Measurements from ENCODE around the gene CSPG5. TPM values are rescaled to one million over a fixed set of nuclear protein-coding genes. Genes with fewer than 3 reads are reported as not detected.
A peak's percentile ranks its signal among the peaks of the same experiment; 100 is the strongest.

Gene CSPG5
- total RNA-seq, 2 experiments from 2014 or later, result 0.25 to 0.43 TPM

DNA sequence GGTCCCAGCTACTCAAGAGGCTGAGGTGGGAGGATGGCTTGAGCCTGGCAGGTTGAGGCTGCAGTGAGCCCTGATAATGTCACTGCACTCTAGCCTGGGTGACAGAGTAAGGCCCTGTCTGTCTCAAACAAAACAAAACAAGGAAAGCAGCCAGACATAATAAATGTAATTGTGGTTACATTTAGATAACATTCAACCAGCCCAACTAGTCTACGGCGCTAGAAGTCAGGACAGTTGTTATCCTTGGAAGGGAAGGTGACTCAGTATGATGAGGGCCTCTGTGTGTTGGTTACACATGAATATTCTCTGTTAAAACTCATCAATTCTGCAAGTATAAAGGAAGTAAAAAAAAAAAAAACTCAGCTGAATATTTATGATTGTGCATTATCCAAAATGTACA lies 27.0 kb upstream of the CSPG5 start:
- no peak for ATAC-seq (ENCODE audit: low read depth)
- POLR2A ChIA-PET, result no interaction called here
- no peaks in the 10 kb centered on the region for H3K27me3 Mint-ChIP-seq
- DNase-seq, result no peak
- peaks cover 24% of the 10 kb centered on the region for H3K36me3 Mint-ChIP-seq
- no peaks in the 10 kb centered on the region for H3K9me3 Mint-ChIP-seq
- H3K4me1 Mint-ChIP-seq, result no peaks in the 10 kb centered on the region
- H3K27ac Mint-ChIP-seq, result no peak overlapping the region
- no peak overlapping the region for H3K4me3 Mint-ChIP-seq

DNA sequence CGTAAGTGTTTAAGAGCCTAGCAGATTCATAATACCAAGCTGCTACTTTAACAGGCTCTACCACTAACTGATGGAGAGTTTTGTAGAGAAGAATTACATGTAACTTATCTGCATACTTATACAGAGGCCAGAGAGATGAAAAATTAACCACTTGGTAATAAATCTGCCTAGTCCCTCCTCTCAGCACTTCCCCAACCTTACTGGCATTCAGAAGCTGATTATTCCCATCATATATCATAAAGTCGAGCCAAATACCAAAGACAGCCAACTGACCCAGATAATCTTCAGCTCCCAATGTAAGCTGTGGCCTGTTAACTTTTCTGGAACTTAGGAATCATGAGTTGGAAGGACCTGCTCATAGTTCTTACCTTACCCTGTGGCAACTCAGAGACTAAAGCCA lies 25.5 kb upstream of the CSPG5 start:
- H3K9me3 Mint-ChIP-seq, result no peaks in the 10 kb centered on the region
- no peaks in the 10 kb centered on the region for H3K27me3 Mint-ChIP-seq
- no peaks in the 10 kb centered on the region for H3K4me1 Mint-ChIP-seq
- ATAC-seq (ENCODE audit: low read depth), result no peak
- no peak overlapping the region for H3K27ac Mint-ChIP-seq
- POLR2A ChIA-PET, result interaction anchor here (0.6 kb wide), 1 partner anchor 78 kb away, joined by 4 read pairs; no protein-coding TSS in a partner anchor
- H3K36me3 Mint-ChIP-seq, result peaks cover 12% of the 10 kb centered on the region
- no peak for DNase-seq
- no peak overlapping the region for H3K4me3 Mint-ChIP-seq

- Mint-ChIP-seq H3K27ac (no peak overlapping the region), H3K36me3 (peaks cover 8% of the 10 kb centered on the region), H3K9me3 (no peaks in the 10 kb centered on the region), H3K27me3 (no peaks in the 10 kb centered on the region), H3K4me1 (no peaks in the 10 kb centered on the region), H3K4me3 (no peak overlapping the region)
- DNase-seq (no peak), ATAC-seq (ENCODE audit: low read depth) (no peak)
- POLR2A ChIA-PET, result interaction anchor here (0.7 kb wide), 2 partner anchors 18 to 190 kb away, joined by 3 read pairs; no protein-coding TSS in a partner anchor
These were observed 24.7 kb upstream of the CSPG5 start for GRCh38 chr3:47603332-47603731.

GRCh38 chr3:47601281-47601680 lies 22.6 kb upstream of the CSPG5 start:
- Mint-ChIP-seq H3K27ac (peak overlapping the region; percentile 44), H3K27me3 (no peaks in the 10 kb centered on the region), H3K4me1 (no peaks in the 10 kb centered on the region), H3K36me3 (peaks cover 12% of the 10 kb centered on the region), H3K4me3 (no peak overlapping the region), H3K9me3 (no peaks in the 10 kb centered on the region)
- ATAC-seq (ENCODE audit: low read depth) (no peak), DNase-seq (no peak)
- POLR2A ChIA-PET, result interaction anchor here (0.7 kb wide), 1 partner anchor 14 kb away, joined by 3 read pairs; no protein-coding TSS in a partner anchor

GRCh38 chr3:47594792-47595191 lies 16.1 kb upstream of the CSPG5 start:
- H3K36me3 Mint-ChIP-seq, result peaks cover 25% of the 10 kb centered on the region
- no peaks in the 10 kb centered on the region for H3K27me3 Mint-ChIP-seq
- no peak overlapping the region for H3K4me3 Mint-ChIP-seq
- no peak overlapping the region for H3K27ac Mint-ChIP-seq
- POLR2A ChIA-PET, result no interaction called here
- no peaks in the 10 kb centered on the region for H3K9me3 Mint-ChIP-seq
- H3K4me1 Mint-ChIP-seq, result peaks cover 2% of the 10 kb centered on the region
- no peak for ATAC-seq (ENCODE audit: low read depth)
- no peak for DNase-seq

- Mint-ChIP-seq H3K36me3 (peaks cover 28% of the 10 kb centered on the region), H3K9me3 (no peaks in the 10 kb centered on the region), H3K4me1 (peaks cover 2% of the 10 kb centered on the region), H3K4me3 (no peak overlapping the region), H3K27ac (no peak overlapping the region), H3K27me3 (no peaks in the 10 kb centered on the region)
- ATAC-seq (ENCODE audit: low read depth) (no peak), DNase-seq (no peak)
- POLR2A ChIA-PET, result no interaction called here
These were observed 13.6 kb upstream of the CSPG5 start for GRCh38 chr3:47592066-47592795.

GRCh38 chr3:47590216-47590615 lies 11.6 kb upstream of the CSPG5 start:
- Mint-ChIP-seq H3K4me3 (no peak overlapping the region), H3K9me3 (no peaks in the 10 kb centered on the region), H3K36me3 (peaks cover 24% of the 10 kb centered on the region), H3K27ac (no peak overlapping the region), H3K4me1 (peaks cover 2% of the 10 kb centered on the region), H3K27me3 (no peaks in the 10 kb centered on the region)
- DNase-seq (no peak), ATAC-seq (ENCODE audit: low read depth) (no peak)
- POLR2A ChIA-PET, result no interaction called here

DNA sequence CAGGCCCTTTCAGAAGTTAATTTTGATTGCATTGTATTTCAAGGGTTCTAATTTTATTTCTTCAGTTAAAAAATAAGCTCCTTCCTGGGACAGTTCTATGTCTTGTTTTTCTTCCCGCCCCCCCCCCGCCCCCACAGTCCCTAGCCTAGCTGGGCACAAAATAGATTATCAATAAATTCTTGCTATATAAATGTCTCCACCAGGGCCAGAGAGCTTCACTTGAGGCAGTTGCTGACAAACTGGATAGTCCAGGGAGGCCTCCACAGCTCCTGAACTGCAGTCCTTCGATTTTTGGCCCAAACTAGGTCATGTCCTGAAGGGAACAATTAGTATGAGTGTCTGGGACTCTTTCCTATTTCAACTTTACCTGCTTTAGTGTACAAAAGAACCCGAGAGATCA lies 9.9 kb upstream of the CSPG5 start:
- Mint-ChIP-seq H3K27me3 (no peaks in the 10 kb centered on the region), H3K36me3 (peaks cover 18% of the 10 kb centered on the region), H3K4me1 (no peaks in the 10 kb centered on the region), H3K4me3 (no peak overlapping the region), H3K27ac (no peak overlapping the region), H3K9me3 (no peaks in the 10 kb centered on the region)
- DNase-seq, result no peak
- ATAC-seq (ENCODE audit: low read depth), result no peak
- POLR2A ChIA-PET, result no interaction called here

DNA sequence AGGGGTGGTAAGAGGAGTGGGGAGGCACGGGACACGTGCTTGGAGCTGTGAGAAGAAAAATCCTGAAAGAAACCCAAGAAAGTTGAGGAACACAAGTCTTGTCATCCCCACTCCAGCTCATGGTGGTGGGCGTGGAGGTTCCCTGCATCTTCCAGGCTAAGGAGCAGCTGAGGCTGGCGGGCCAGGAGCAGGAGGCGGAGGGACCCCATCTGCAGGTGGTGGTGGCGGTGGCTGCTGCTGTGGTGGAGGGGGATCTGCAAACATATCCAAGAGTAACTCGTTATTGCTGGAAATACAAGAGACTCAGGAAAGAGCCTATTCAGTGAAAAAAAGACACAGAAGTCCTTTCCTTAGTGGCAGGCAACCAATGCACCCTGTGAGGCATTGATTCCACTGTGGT lies 9.4 kb upstream of the CSPG5 start:
- no peaks in the 10 kb centered on the region for H3K4me1 Mint-ChIP-seq
- no peak overlapping the region for H3K27ac Mint-ChIP-seq
- no peak for DNase-seq
- H3K36me3 Mint-ChIP-seq, result peaks cover 14% of the 10 kb centered on the region
- H3K4me3 Mint-ChIP-seq, result no peak overlapping the region
- POLR2A ChIA-PET, result no interaction called here
- ATAC-seq (ENCODE audit: low read depth), result no peak
- no peaks in the 10 kb centered on the region for H3K27me3 Mint-ChIP-seq
- H3K9me3 Mint-ChIP-seq, result no peaks in the 10 kb centered on the region

DNA sequence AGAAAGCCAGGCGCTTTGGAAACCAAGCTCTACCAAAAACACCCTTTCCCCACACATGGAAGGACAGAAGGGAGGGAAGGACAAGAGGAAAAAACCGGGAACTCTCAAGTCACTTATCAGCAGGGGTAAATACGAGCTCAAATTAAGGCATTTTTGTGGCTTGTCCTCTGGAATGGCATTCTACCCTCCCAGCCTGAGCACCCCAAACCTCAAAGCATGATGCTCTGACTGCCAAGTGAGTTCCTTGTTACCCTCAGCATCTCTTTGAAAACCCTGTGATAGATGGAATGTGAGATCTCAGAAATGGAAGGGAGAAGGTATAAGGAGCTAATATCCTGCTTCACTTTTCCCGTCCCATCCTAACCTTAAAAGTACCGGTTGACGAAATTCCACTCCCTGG lies 8.1 kb upstream of the CSPG5 start:
- H3K27ac Mint-ChIP-seq, result no peak overlapping the region
- ATAC-seq (ENCODE audit: low read depth) (no peak), DNase-seq (no peak)
- H3K27me3 Mint-ChIP-seq, result no peaks in the 10 kb centered on the region
- H3K4me3 Mint-ChIP-seq, result no peak overlapping the region
- H3K4me1 Mint-ChIP-seq, result no peaks in the 10 kb centered on the region
- POLR2A ChIA-PET, result no interaction called here
- H3K36me3 Mint-ChIP-seq, result peaks cover 12% of the 10 kb centered on the region
- no peaks in the 10 kb centered on the region for H3K9me3 Mint-ChIP-seq

- no peak for ATAC-seq (ENCODE audit: low read depth)
- Mint-ChIP-seq H3K36me3 (peaks cover 5% of the 10 kb centered on the region), H3K4me1 (no peaks in the 10 kb centered on the region), H3K27ac (no peak overlapping the region), H3K4me3 (no peak overlapping the region), H3K9me3 (no peaks in the 10 kb centered on the region), H3K27me3 (peaks cover 11% of the 10 kb centered on the region)
- POLR2A ChIA-PET, result no interaction called here
- DNase-seq, result no peak
These were observed 4.8 kb upstream of the CSPG5 start for GRCh38 chr3:47583320-47584075.

- ATAC-seq (ENCODE audit: low read depth) (no peak), DNase-seq (no peak)
- H3K27me3 Mint-ChIP-seq, result peaks cover 15% of the 10 kb centered on the region
- peaks cover 2% of the 10 kb centered on the region for H3K36me3 Mint-ChIP-seq
- POLR2A ChIA-PET, result no interaction called here
- no peak overlapping the region for H3K27ac Mint-ChIP-seq
- no peak overlapping the region for H3K4me3 Mint-ChIP-seq
- H3K9me3 Mint-ChIP-seq, result no peaks in the 10 kb centered on the region
- H3K4me1 Mint-ChIP-seq, result no peaks in the 10 kb centered on the region
These were observed 3.2 kb upstream of the CSPG5 start for GRCh38 chr3:47581835-47582234.

DNA sequence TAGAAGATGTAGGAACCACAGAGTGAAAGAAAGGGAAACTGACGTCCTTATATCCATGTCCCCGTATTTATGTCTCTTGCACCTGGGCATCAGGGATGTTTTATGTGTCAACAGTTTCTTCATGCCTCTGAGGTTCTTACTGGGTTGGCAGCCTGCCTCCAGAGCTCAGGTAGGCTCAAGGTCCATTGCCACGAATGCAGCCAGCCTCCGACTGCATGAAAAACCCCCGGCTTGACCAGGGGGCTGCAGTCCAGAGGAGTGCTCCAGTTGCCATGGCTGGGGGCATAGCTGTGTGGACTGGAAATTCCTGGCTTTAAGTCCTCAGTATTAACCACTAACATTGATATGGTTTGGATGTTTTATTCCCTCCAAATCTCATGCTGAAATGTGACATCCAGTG lies 2.8 kb upstream of the CSPG5 start:
- H3K27ac Mint-ChIP-seq, result no peak overlapping the region
- DNase-seq (no peak), ATAC-seq (ENCODE audit: low read depth) (no peak)
- H3K4me1 Mint-ChIP-seq, result no peaks in the 10 kb centered on the region
- H3K9me3 Mint-ChIP-seq, result no peaks in the 10 kb centered on the region
- H3K27me3 Mint-ChIP-seq, result peaks cover 16% of the 10 kb centered on the region
- POLR2A ChIA-PET, result no interaction called here
- peaks cover 2% of the 10 kb centered on the region for H3K36me3 Mint-ChIP-seq
- no peak overlapping the region for H3K4me3 Mint-ChIP-seq

DNA sequence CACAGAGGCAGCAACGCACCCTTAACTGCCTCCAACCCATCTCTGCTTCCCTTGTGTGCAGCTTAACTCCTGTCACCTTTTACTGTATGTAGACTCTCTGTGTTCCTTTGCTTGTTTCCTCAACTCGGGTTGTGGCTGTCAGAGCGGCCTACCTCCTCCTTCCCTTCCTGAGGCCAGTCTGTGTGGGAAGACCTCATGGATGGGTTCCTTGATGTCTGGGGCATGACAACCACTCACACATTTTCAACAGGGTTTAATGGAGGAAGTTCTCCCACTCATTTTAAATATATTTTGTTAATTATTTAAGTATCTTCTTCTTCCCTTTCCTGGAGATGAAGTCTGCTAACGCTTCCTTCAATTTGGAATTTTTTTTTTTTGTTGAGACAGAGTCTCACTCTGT lies 1.8 kb upstream of the CSPG5 start:
- Mint-ChIP-seq H3K4me1 (no peaks in the 10 kb centered on the region), H3K36me3 (no peaks in the 10 kb centered on the region), H3K9me3 (no peaks in the 10 kb centered on the region), H3K27ac (no peak overlapping the region), H3K4me3 (no peak overlapping the region), H3K27me3 (peaks cover 25% of the 10 kb centered on the region)
- ATAC-seq (ENCODE audit: low read depth), result no peak
- POLR2A ChIA-PET, result no interaction called here
- DNase-seq, result no peak
